ENCODE measurements around the gene ILF3. TPM values are rescaled to one million over a fixed set of nuclear protein-coding genes. Genes with fewer than 3 reads are reported as not detected.

The ILF3 gene
- total RNA-seq, 1 experiment from 2014 or later = 326 TPM

DNA sequence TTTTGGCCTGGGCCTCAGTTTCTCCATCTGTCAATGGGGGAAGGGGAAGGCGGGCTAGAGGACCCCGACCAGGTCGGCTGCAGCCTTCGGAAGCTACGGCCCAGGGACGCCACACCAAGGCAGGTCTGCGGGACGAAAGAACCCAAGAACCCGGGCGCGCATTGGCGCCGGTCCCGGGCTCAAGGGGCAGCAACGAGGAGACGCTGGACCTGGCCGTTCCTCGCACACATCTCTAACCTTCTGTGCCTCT lies 739 bp upstream of the ILF3 start:
- CTCF ChIA-PET = interaction anchor here (0.6 kb wide), 1 partner anchor 310 kb away, joined by 7 read pairs; no protein-coding TSS in a partner anchor
- POLR2A ChIA-PET (ENCODE audit: unreplicated experiment) = no interaction called here
- peaks cover 54% of the 10 kb centered on the region for H3F3A ChIP-seq (ENCODE audit: insufficient read depth, low read depth)

DNA sequence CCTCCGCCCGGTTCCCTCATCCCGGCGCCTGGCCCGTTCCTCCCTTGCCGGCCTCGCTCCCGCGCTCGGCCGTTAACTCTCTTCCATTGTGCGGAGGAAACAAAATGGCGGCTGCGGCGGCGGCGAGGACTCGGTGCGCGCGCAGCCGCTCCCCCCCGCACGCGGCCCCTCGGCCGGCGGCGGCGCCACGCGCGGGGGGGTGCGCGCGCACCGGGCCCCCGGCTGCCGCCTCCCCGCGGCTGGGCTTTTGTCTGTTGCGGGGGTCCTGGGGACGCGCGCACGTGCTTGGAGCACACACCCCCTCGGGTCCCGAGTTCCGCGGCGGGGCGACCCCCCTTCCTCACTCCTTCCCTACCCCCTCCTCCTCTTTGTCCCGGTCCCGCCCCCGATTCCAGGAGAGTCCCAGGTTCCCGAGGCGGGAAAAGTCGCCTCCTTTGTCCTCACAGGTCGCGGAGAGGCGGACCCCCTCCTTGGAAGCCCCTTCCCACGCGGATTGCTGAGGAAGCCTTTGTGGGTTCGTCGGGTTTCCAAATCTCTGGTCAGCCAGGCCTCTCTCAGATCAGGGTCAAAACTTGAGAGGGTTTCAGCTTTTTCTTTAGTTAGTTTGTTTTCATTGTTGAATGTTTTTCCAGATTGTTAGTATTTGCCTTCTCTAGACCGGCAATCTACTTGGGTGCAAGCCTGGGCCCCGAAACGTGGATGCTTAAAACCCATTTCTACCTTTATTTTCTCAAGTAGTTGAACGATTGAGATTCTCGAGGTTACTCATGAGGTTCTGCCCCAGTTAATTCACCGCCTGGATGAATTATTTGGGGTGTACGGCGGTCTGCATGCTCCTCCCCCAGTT lies 687 bp downstream of the ILF3 start:
- DNase-seq = peak in 1 of 2 experiments; percentile 36
- Histone ChIP-seq H3K27me3 (ENCODE audit: insufficient read depth, low read depth) (no peaks in the 10 kb centered on the region), H3K4me3 (peak overlapping the region; percentile 86), H3K9me3 (ENCODE audit: insufficient read depth, low read depth) (no peaks in the 10 kb centered on the region), H4K20me1 (ENCODE audit: insufficient read depth) (peaks cover 56% of the 10 kb centered on the region), H3K79me2 (ENCODE audit: low read depth) (peaks cover 80% of the 10 kb centered on the region), H3K36me3 (ENCODE audit: low read depth) (peaks cover 13% of the 10 kb centered on the region; the same call in 1 of the 2 replicates), H3K27ac (peak overlapping the region; percentile 82), H3K9me2 (ENCODE audit: insufficient read depth) (no peaks in the 10 kb centered on the region), H2AFZ (0 out of 2 replicates have a peak overlapping the region, but pooled peaks have one; percentile 49), H3F3A (ENCODE audit: insufficient read depth, low read depth) (peaks cover 62% of the 10 kb centered on the region), H3K4me2 (peak overlapping the region; percentile 97), H3K4me1 (replicated peaks; ENCODE audit: insufficient read depth) (peaks cover 27% of the 10 kb centered on the region)
- TF ChIP-seq, protein P1, sequence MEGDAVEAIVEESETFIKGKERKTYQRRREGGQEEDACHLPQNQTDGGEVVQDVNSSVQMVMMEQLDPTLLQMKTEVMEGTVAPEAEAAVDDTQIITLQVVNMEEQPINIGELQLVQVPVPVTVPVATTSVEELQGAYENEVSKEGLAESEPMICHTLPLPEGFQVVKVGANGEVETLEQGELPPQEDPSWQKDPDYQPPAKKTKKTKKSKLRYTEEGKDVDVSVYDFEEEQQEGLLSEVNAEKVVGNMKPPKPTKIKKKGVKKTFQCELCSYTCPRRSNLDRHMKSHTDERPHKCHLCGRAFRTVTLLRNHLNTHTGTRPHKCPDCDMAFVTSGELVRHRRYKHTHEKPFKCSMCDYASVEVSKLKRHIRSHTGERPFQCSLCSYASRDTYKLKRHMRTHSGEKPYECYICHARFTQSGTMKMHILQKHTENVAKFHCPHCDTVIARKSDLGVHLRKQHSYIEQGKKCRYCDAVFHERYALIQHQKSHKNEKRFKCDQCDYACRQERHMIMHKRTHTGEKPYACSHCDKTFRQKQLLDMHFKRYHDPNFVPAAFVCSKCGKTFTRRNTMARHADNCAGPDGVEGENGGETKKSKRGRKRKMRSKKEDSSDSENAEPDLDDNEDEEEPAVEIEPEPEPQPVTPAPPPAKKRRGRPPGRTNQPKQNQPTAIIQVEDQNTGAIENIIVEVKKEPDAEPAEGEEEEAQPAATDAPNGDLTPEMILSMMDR (conservative IDR thresholded peaks at IDR 0.05) = no peak
- TF ChIP-seq EZH2 (IDR thresholded peaks at IDR 0.05; ENCODE audit: low read depth) = no peak
- ChIA-PET CTCF (interaction anchor here (0.7 kb wide), 1 partner anchor 151 kb away, joined by 11 read pairs; no protein-coding TSS in a partner anchor), POLR2A (ENCODE audit: unreplicated experiment) (interaction anchor here (0.7 kb wide), 1 partner anchor 7 kb away, joined by 3 read pairs; no protein-coding TSS in a partner anchor)
- BruUV-seq (replicated peaks) = TSS peak; percentile 37
- intact Hi-C loops (cut with micrococcal nuclease; ENCODE audit: unreplicated experiment) = no loop called here

More for the DNA sequence above, 739 bp upstream of the ILF3 start:
- peaks cover 42% of the 10 kb centered on the region for H4K20me1 ChIP-seq (ENCODE audit: insufficient read depth)
- peak overlapping the region; percentile 72 for H2AFZ ChIP-seq
- peak overlapping the region; percentile 82 for H3K27ac ChIP-seq
- H3K9me2 ChIP-seq (ENCODE audit: insufficient read depth) = no peaks in the 10 kb centered on the region
- no peak for DNase-seq
- intact Hi-C loops (cut with micrococcal nuclease; ENCODE audit: unreplicated experiment) = no loop called here
- H3K27me3 ChIP-seq (ENCODE audit: insufficient read depth, low read depth) = no peaks in the 10 kb centered on the region
- no peak for TF ChIP-seq EZH2 (IDR thresholded peaks at IDR 0.05; ENCODE audit: low read depth)
- TF ChIP-seq, protein P1 (conservative IDR thresholded peaks at IDR 0.05) = no peak
- H3K4me3 ChIP-seq = peak overlapping the region; percentile 86
- no peaks in the 10 kb centered on the region for H3K9me3 ChIP-seq (ENCODE audit: insufficient read depth, low read depth)
- H3K79me2 ChIP-seq (ENCODE audit: low read depth) = peaks cover 66% of the 10 kb centered on the region
- peaks cover 13% of the 10 kb centered on the region; the same call in 1 of the 2 replicates for H3K36me3 ChIP-seq (ENCODE audit: low read depth)
- peaks cover 20% of the 10 kb centered on the region for H3K4me1 ChIP-seq (replicated peaks; ENCODE audit: insufficient read depth)
- peak overlapping the region; percentile 74 for H3K4me2 ChIP-seq
- TSS peak; percentile 92 for BruUV-seq (replicated peaks)

DNA sequence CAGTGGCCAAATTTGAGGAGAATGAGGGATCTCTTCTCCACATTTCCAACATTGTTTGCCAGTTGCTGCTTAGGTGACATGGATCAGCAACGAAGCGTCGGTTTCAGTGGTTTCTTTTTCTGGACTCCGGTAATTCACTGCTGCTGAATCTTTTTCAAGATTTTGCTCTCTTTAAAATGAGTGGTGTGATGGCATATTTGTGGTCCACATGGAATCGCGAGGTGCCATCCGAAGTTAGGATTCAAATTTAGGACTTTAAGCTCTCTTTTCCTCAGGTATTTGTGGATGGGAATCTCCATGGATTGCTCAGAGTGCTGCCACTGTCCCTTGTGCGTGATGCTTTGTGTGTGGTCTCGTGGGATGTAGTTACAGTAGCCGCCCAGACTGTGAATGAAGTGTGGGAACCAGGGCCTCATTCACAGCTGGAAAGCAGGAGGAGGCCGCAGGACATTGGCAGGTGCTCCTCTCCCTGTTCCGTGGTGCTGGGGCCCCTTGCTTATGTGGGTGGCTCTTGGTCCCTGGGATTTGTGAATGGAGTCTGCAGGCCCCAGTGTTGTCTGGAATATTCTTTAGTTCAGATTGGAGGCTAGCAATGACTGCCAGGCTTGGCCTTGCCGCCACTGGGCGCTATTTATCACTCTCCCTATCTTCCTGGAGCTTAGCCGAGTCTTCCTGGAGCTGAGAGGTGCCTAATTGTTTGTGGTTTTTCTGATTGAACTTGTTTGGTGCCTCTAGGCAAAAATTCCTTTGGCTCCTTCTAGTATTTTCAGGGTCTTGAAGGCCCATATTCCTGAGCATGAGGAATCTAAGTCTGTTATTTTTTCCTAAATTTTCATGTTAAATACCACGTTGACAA lies 1.5 kb downstream of the ILF3 start:
- H3K9me2 ChIP-seq (ENCODE audit: insufficient read depth) = no peaks in the 10 kb centered on the region
- peaks cover 60% of the 10 kb centered on the region for H3F3A ChIP-seq (ENCODE audit: insufficient read depth, low read depth)
- intact Hi-C loops (cut with micrococcal nuclease; ENCODE audit: unreplicated experiment) = no loop called here
- peak overlapping the region; percentile 97 for H3K4me2 ChIP-seq
- TF ChIP-seq, protein P1 (conservative IDR thresholded peaks at IDR 0.05) = 0 out of 2 replicates have a peak, but pooled peaks have one; percentile 27
- no peak for TF ChIP-seq EZH2 (IDR thresholded peaks at IDR 0.05; ENCODE audit: low read depth)
- H3K4me1 ChIP-seq (replicated peaks; ENCODE audit: insufficient read depth) = peaks cover 28% of the 10 kb centered on the region
- no peaks in the 10 kb centered on the region for H3K9me3 ChIP-seq (ENCODE audit: insufficient read depth, low read depth)
- peaks cover 13% of the 10 kb centered on the region; the same call in 1 of the 2 replicates for H3K36me3 ChIP-seq (ENCODE audit: low read depth)
- H3K4me3 ChIP-seq = peak overlapping the region; percentile 86
- peaks cover 89% of the 10 kb centered on the region for H3K79me2 ChIP-seq (ENCODE audit: low read depth)
- H2AFZ ChIP-seq = no peak overlapping the region
- POLR2A ChIA-PET (ENCODE audit: unreplicated experiment) = interaction anchor here (0.6 to 0.7 kb wide), 2 partner anchors 8 to 404 kb away, joined by 3 to 6 read pairs; partner anchors contain the start of gene MRPL4
- peak; percentile 39 to 67 for DNase-seq
- H3K27ac ChIP-seq = peak overlapping the region; percentile 82
- CTCF ChIA-PET = interaction anchor here (0.7 kb wide), 1 partner anchor 152 kb away, joined by 11 read pairs; no protein-coding TSS in a partner anchor
- BruUV-seq (replicated peaks) = no TSS peak
- no peaks in the 10 kb centered on the region for H3K27me3 ChIP-seq (ENCODE audit: insufficient read depth, low read depth)
- H4K20me1 ChIP-seq (ENCODE audit: insufficient read depth) = peaks cover 64% of the 10 kb centered on the region

Data from PC-9 (cell line).